ENCODE data around the gene ZNF614.
"Not testable (repeated sequence)": the region's sequence is repeated elsewhere in the genome, so short reads cannot be mapped to it uniquely, and the experiment has no call there.

GRCh38 chr19:52024478-52024877, 3.7 kb downstream of the ZNF614 start:
- not testable (repeated sequence) for TF ChIP-seq POLR2A, POLR2AphosphoS5, EP300 (IDR thresholded peaks at IDR 0.05)
- TF ChIP-seq, protein P1, sequence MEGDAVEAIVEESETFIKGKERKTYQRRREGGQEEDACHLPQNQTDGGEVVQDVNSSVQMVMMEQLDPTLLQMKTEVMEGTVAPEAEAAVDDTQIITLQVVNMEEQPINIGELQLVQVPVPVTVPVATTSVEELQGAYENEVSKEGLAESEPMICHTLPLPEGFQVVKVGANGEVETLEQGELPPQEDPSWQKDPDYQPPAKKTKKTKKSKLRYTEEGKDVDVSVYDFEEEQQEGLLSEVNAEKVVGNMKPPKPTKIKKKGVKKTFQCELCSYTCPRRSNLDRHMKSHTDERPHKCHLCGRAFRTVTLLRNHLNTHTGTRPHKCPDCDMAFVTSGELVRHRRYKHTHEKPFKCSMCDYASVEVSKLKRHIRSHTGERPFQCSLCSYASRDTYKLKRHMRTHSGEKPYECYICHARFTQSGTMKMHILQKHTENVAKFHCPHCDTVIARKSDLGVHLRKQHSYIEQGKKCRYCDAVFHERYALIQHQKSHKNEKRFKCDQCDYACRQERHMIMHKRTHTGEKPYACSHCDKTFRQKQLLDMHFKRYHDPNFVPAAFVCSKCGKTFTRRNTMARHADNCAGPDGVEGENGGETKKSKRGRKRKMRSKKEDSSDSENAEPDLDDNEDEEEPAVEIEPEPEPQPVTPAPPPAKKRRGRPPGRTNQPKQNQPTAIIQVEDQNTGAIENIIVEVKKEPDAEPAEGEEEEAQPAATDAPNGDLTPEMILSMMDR (IDR thresholded peaks at IDR 0.05): not testable (repeated sequence)

Data from gastroesophageal sphincter (tissue), 3 donors.